K562 (cell line): ENCODE data around the gene MSH2. TPM values are rescaled to one million over a fixed set of nuclear protein-coding genes. Genes with fewer than 3 reads are reported as not detected.

Experiments used
- ATF2 ChIP-seq: sonication (generic); formaldehyde crosslinking; IDR thresholded peaks from 2 replicates; pipeline ENCODE4 v1.8.1; 2022; ENCODE audit warnings: missing genetic modification reagents
- DIDO1 ChIP-seq: fragments of 450-650 bp; IDR thresholded peaks from 2 replicates; pipeline ENCODE4 v1.6.1; 2016; ENCODE audit warnings: low read depth, missing biosample characterization, missing genetic modification characterization
- GABPB1 ChIP-seq: sonication (generic); formaldehyde crosslinking; IDR thresholded peaks from 2 replicates; pipeline ENCODE4 v1.8.0; 2022; ENCODE audit warnings: mild to moderate bottlenecking, missing genetic modification reagents
- GTF2B ChIP-seq: IDR thresholded peaks from 2 replicates; pipeline ENCODE4 v1.6.1; 2011; ENCODE audit not compliant: insufficient read length; ENCODE audit errors: extremely low read depth
- HMG20B ChIP-seq: fragments of 250-450 bp; sonication (Bioruptor Pico); IDR thresholded peaks from 2 replicates; pipeline ENCODE4 v1.5.0; 2021; ENCODE audit warnings: mild to moderate bottlenecking
- PREB ChIP-seq: sonication (generic); formaldehyde crosslinking; IDR thresholded peaks from 2 replicates; pipeline ENCODE4 v1.8.1; 2023; ENCODE audit warnings: mild to moderate bottlenecking, missing genetic modification reagents
- RBM22 ChIP-seq: fragments of 200-400 bp; formaldehyde crosslinking; IDR thresholded peaks from 2 replicates; pipeline ENCODE4 v1.6.1; 2018; ENCODE audit warnings: low read length, low read depth; ENCODE audit not compliant: poor library complexity, severe bottlenecking
- ZBTB1 ChIP-seq: sonication (generic); formaldehyde crosslinking; IDR thresholded peaks from 2 replicates; pipeline ENCODE4 v1.8.1; 2023; ENCODE audit warnings: missing genetic modification reagents, low read depth, mild to moderate bottlenecking, borderline replicate concordance
- ZBTB12 ChIP-seq: fragments of 250-450 bp; sonication (Bioruptor Pico); IDR thresholded peaks from 2 replicates; pipeline ENCODE4 v1.4.0; 2020
- ZBTB2 ChIP-seq: fragments of 450-650 bp; IDR thresholded peaks from 2 replicates; pipeline ENCODE4 v1.6.1; 2016; ENCODE audit warnings: antibody characterized with exemption
- ZNF175 ChIP-seq: fragments of 200-800 bp; sonication (Bioruptor generic); IDR thresholded peaks from 2 replicates; pipeline ENCODE4 v1.6.1; 2016; ENCODE audit warnings: low read depth, mild to moderate bottlenecking, missing genetic modification characterization, missing compliant biosample characterization
- ZNF253 ChIP-seq: fragments of 250-450 bp; sonication (Bioruptor Pico); conservative IDR thresholded peaks from 2 replicates; pipeline ENCODE4 v1.6.1; 2021; ENCODE audit warnings: mild to moderate bottlenecking
- ZNF318 ChIP-seq, 2 experiments: fragments of 450-650 bp; IDR thresholded peaks; 2 replicates each; pipeline ENCODE4 v1.6.1; 2016; ENCODE audit warnings: mild to moderate bottlenecking in 2 of 2, borderline replicate concordance in 1 of 2, low read depth in 1 of 2, moderate library complexity in 1 of 2
- polyA plus RNA-seq, 8 experiments: library from polyadenylated mRNA; depleted of rRNA in 4 of 8; stranded (reverse) in 5 of 8; unstranded in 3 of 8; fragments of >200 nt; fragmentation: Nextera tagmentation in 2 of 8; fragmentation: Illumina TruSeq in 1 of 8; extraction: Ambion mirVana in 2 of 8; extraction: Trizol in 1 of 8; gene quantifications; 2 replicates each; pipeline versions ENCODE4 v1.2.1 to v1.2.3, GENCODE V29; 2011 to 2014; ENCODE audit warnings: inconsistent platforms in 1 of 8, missing spikeins in 1 of 8
- total RNA-seq, 7 experiments: library from RNA; depleted of rRNA in 6 of 7; stranded (reverse); fragments of >200 nt in 6 of 7; fragmentation: Illumina TruSeq in 2 of 7; extraction: Trizol in 2 of 7; gene quantifications; 2 replicates each; pipeline versions ENCODE4 v1.2.1 to v1.2.3, GENCODE V29; 2011 to 2021; ENCODE audit warnings: low replicate concordance in 1 of 7

Gene MSH2
- total and polyA plus RNA-seq, 9 of the 15 experiments (the other 6 are each of a cell fraction or from before 2014, with no cell fraction given): 51.8 to 139 (median 113) TPM

GRCh38 chr2:47512581-47513083 is 109.7 kb downstream of the MSH2 start (continued):
- TF ChIP-seq ZNF318 (IDR thresholded peaks at IDR 0.05; ENCODE audit: borderline replicate concordance in 1 of 2, low read depth in 1 of 2): no peak
- peak; percentile 30; the same call in 1 of the 2 replicates for TF ChIP-seq DIDO1 (tag)
- TF ChIP-seq ZNF253 (CRISPR knock-in tag): no peak
- no peak for TF ChIP-seq GTF2B
- no peak for TF ChIP-seq HMG20B (CRISPR knock-in tag)
- TF ChIP-seq ATF2 (CRISPR knock-in tag): no peak
- no peak for TF ChIP-seq ZBTB12 (CRISPR knock-in tag)
- TF ChIP-seq GABPB1 (CRISPR knock-in tag): peak; percentile 70; the same call in 1 of the 2 replicates
- TF ChIP-seq ZBTB2: no peak
- TF ChIP-seq RBM22: no peak
- TF ChIP-seq ZNF175: peak; percentile 77; the same call in 1 of the 2 replicates
- TF ChIP-seq ZBTB1 (CRISPR knock-in tag): no peak
- TF ChIP-seq PREB: no peak
